Esophagus (tissue), 2 donors: ENCODE data around the gene LIMS4. TPM values are rescaled to one million over a fixed set of nuclear protein-coding genes. Genes with fewer than 3 reads are reported as not detected.
"Not testable (repeated sequence)": the region's sequence is repeated elsewhere in the genome, so short reads cannot be mapped to it uniquely, and the experiment has no call there.

Experiments
- H3K27ac ChIP-seq, 2 donors: one replicate each; pipeline ENCODE4 v1.5.1; 2013; ENCODE audit warnings: low read depth in 2 of 2, mild to moderate bottlenecking in 2 of 2, inconsistent platforms in 1 of 2, low read length in 1 of 2, moderate library complexity in 1 of 2
- H3K27me3 ChIP-seq, 2 donors: one replicate each; pipeline ENCODE4 v1.6.1; 2013; ENCODE audit warnings: low read length in 2 of 2, control low read depth in 1 of 2, mild to moderate bottlenecking in 1 of 2; ENCODE audit not compliant: insufficient read depth in 2 of 2, control insufficient read depth in 1 of 2
- H3K36me3 ChIP-seq, 2 donors: one replicate each; pipeline ENCODE4 v1.6.1; 2013; ENCODE audit warnings: low read length in 1 of 2; ENCODE audit not compliant: control insufficient read depth in 2 of 2, insufficient read depth in 2 of 2
- H3K4me1 ChIP-seq, 2 donors: one replicate each; pipeline ENCODE4 v1.6.1; 2013; ENCODE audit warnings: low read length in 1 of 2; ENCODE audit not compliant: control insufficient read depth in 2 of 2, insufficient read depth in 2 of 2
- H3K4me3 ChIP-seq, 2 donors: one replicate each; pipeline ENCODE4 v1.5.1; 2013; ENCODE audit warnings: low read length in 2 of 2, mild to moderate bottlenecking in 2 of 2, low read depth in 1 of 2, moderate library complexity in 1 of 2
- H3K9me3 ChIP-seq, 2 donors: one replicate each; pipeline ENCODE4 v1.6.1; 2013; ENCODE audit warnings: mild to moderate bottlenecking in 2 of 2, low read depth in 1 of 2, low read length in 1 of 2, moderate library complexity in 1 of 2; ENCODE audit not compliant: control insufficient read depth in 2 of 2, insufficient read depth in 1 of 2
- WGBS, 2 donors: extraction: QIAGEN DNeasy Blood & Tissue Kit; methylation state at CpG; one replicate each; pipeline ENCODE4 v1.1.7; 2013; 5-methylcytosine and 5-hydroxymethylcytosine counted together
- polyA plus RNA-seq, 2 donors: library from polyadenylated mRNA; stranded (reverse); fragments of 200-250 nt; gene quantifications; one replicate each; pipeline ENCODE4 v1.2.3, GENCODE V29; 2013
- donor health status: healthy with polysubstance abuse.
- donor health status: Bipolar disorder and iron deficiency.

LIMS4 gene
- polyA plus RNA-seq, 2 donors: 0.29 to 0.93 TPM

DNA sequence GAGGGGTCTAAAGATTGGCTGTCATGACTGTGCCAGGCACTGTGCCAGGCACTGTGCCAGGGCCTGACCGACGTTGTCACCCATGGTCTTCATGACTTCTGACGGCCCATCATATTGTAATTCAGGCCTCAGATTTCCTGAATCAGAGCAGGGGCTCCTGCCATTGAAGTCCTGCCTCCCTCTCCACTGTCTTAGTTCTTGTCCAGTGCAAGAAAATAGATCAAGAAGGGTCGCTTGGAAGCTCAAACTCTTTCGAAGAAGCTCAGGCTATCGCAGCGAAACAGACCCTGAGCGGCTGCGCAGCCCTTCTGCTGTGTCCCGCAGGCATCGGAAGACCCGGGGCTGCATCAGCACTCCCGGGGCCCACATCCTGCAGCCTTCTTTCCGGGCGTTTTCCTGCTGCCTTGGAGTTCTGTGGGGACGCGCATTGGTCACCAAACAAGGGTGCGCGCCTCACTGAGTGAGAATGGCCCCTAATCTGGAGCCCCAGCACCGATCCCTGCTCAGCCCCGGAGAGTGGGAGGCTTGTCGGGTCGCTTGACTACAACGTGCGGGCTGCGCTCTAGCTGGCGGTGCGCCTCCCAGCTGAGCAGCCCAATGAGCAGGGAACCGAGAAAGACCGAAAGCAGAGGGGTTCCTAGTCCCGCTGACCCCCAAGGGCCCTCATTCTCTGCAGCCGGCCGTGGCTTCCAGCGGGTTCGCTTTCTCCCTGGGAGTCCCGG is 49.6 kb downstream of the LIMS4 start:
- WGBS, 2 donors: no CpG with 5 or more reads among the region's 36 CpGs

DNA sequence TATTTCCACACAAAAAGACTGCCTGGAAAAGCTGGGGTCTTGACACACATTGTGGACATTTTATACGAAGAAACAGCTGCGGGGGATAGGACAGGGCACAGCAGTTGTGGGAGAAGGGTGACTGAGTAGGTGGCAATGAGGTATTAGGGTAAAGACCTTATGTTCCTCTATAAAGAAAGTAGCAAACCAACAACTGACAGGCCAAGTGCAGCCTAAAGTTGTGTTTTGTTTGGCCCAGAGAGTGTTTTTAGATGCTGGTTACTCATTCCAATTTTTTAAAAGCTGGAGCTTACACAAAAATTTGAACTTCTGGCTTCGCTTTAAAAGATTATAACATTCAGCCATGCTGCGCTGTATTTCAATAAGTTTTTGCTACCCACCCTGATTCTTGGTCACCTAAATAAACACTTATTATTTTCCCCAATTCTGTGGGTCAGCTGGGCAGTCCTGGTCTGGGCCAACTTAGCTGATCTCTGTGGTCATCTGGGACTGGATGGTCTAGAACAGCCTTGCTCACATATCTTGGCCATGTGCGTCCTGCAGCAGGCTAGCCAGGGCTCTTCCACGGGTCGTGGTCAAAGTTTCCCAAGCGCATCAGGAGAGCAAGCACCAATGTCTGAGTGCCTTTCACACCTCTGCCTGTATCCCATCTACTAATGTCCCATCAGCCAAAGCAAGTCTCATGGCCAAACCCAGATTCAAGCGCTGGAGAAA is 51.8 kb downstream of the LIMS4 start:
- H3K9me3 ChIP-seq, H3K27ac ChIP-seq, H3K4me3 ChIP-seq, H3K4me1 ChIP-seq, H3K27me3 ChIP-seq, H3K36me3 ChIP-seq: not testable (repeated sequence)
- WGBS, 2 donors: no CpG with 5 or more reads among the region's 9 CpGs

More for the DNA sequence above, 49.6 kb downstream of the LIMS4 start:
- not testable (repeated sequence) for H3K27me3 ChIP-seq, H3K9me3 ChIP-seq, H3K4me3 ChIP-seq, H3K4me1 ChIP-seq, H3K36me3 ChIP-seq, H3K27ac ChIP-seq

DNA sequence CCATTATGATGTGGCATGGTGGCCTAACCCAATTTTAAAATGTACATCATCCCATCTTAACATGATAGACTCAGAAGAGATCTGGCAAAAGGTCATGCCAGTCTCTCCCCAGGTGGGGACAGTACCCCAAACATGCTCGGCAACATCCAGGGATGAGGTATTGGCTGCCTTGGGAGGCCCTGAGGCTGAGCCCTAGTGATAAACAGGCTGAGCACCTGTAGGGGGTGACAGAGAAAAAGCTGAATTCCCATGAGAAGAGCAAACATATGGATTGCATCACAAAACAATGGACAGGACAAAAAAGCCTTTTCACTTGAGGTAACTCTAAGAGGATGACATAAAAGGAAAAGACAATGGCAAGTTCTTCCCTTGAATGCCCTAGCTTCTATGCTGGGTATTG is 65.5 kb downstream of the LIMS4 start:
- not testable (repeated sequence) for H3K4me3 ChIP-seq, H3K27me3 ChIP-seq, H3K4me1 ChIP-seq, H3K36me3 ChIP-seq, H3K27ac ChIP-seq, H3K9me3 ChIP-seq
- WGBS, 2 donors: no CpG with 5 or more reads among the region's 1 CpG

DNA sequence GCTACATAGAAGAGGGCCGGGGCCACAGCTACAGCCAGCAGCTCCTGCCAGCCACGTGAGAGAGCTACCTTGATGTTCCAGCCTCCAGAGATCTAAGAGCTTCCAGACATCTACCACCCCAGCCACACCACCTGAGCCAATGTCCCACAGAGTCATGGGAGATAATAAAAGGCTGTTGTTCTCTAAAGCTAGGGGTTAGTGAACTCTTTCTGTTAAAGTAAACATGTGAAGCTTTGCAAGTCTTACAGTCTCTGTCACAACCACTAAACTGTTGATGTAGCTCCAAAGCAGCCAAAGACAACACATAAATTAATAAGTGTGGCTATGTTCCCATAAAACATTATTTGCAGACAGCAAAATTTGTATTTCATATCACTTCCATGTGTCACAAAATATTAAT is 67.6 kb downstream of the LIMS4 start:
- H3K27ac ChIP-seq, H3K9me3 ChIP-seq, H3K4me3 ChIP-seq, H3K36me3 ChIP-seq, H3K4me1 ChIP-seq, H3K27me3 ChIP-seq: not testable (repeated sequence)
- no CpG with 5 or more reads among the region's 2 CpGs for WGBS, 2 donors

DNA sequence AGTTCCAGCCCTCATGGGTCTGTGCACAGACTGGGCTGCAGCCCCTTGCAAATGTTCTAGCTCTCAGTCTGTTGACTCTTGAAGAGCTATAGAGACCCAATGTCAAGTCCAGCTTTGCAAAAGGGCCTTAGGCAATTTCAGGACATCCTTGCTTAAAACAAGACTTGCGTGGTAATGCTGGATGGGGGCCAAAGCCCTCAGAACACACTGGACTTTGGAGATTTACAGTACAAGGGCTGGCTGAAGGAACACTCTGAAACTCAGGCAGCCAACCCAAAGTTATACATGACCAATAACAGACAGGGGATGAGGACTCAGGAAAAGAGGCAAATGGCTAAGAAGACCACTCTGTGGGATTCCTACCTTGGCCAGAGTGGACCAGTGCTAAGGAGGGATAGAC is 68.4 kb downstream of the LIMS4 start:
- H3K27me3 ChIP-seq, H3K9me3 ChIP-seq, H3K36me3 ChIP-seq, H3K27ac ChIP-seq, H3K4me1 ChIP-seq, H3K4me3 ChIP-seq: not testable (repeated sequence)
- WGBS, 2 donors: no CpG with 5 or more reads among the region's 1 CpG

DNA sequence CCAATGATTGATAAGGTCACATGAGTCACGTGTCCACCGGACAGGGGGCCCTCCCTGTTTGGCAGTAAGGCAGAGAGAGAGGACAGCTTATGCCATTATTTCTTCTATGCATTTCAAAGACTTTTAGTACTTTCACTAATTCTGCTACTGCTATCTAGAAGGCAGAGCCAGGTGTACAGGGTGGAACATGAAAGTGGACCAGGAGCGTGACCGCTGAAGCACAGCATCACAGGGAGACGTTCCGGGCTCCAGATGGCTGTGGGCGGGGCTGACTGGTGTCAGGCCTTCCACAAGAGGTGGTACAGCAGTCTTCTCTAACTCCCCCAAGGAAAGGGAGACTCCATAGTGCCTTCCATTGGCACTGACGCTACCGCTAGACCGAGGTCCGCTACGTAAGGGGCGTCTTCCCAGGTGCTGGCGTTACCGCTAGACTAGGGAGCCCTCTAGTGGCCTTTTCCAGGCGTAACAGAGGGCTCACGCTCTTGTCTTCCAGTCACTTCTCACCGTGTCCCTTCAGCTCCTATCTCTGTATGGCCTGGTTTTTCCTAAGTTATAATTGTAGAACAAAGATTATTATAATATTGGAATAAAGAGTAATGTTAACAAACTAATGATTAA is 71.5 kb downstream of the LIMS4 start:
- not testable (repeated sequence) for H3K27ac ChIP-seq, H3K4me1 ChIP-seq, H3K27me3 ChIP-seq, H3K9me3 ChIP-seq, H3K36me3 ChIP-seq, H3K4me3 ChIP-seq
- 6 to 12% methylated on average over 2 to 3 of the region's 18 CpGs for WGBS, 2 donors

DNA sequence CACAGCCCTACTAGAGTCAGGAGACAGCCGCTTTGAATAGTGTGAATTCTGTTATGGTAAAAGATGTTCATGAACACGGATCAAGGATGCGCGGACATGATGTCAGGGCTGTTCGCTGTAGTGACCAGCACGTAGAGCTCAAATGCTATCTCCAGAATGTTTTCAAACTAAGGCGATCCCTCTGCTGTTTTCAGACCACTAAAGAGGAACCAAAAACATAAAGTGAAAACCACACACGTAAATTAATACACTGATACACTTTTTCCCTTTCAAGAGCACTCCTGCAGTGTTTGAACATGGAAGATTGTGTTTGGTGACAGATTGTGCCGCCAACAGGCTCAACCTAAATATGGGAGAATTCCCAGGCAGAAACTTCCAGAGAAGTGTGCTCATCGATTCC is 73.2 kb downstream of the LIMS4 start:
- not testable (repeated sequence) for H3K27me3 ChIP-seq, H3K4me1 ChIP-seq, H3K4me3 ChIP-seq, H3K9me3 ChIP-seq, H3K36me3 ChIP-seq, H3K27ac ChIP-seq
- WGBS, 2 donors: no CpG with 5 or more reads among the region's 10 CpGs

DNA sequence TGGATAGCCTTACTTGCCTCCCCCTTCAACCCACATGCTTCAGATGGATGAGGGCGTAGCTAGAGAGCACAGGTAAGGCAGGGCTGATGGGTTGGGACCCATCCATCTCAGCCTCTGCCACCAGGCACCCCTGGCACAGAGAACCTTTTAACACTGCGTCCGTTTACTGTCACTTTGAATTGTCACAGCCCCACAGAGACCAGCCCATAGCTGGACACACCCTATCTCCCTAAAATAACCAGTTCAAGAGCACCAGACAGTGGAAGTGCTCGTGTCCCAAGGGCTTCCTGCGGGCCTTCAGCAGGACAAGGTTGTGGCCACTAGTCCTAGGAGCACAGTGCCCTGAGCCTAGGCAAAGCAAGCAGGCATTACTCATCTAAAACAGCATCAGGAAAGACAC is 76.6 kb downstream of the LIMS4 start:
- not testable (repeated sequence) for H3K4me3 ChIP-seq, H3K27me3 ChIP-seq, H3K27ac ChIP-seq, H3K36me3 ChIP-seq, H3K9me3 ChIP-seq, H3K4me1 ChIP-seq
- WGBS, 2 donors: no CpG with 5 or more reads among the region's 5 CpGs
